ENCODE data around the gene MACROD2.

Gene MACROD2

DNA sequence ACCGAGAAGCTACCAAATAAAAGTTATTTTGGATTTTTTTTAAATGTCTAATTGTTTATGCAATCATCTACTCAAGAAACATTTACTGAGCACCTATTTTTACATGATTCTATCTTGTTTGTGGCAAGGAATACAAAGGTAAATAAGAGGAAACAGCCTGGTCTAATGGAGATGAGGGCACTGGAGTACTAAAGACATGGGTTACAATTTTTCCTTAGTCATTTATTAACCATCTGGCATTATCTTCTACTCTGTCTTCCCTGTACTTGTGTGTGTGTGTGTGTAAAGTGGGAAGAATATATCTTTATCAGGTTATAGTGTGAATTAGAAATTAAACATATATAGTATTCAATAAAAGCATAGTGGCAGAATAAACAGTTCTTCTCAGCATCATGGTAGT lies 797.6 kb downstream of the MACROD2 start:
- CTCF ChIA-PET: no interaction called here
- no peak for DNase-seq (ENCODE audit: low spot score)
- H3K27ac ChIP-seq: no peak overlapping the region
- POLR2A ChIA-PET (ENCODE audit: low non-redundant PET): no interaction called here
- TF ChIP-seq, protein P1, sequence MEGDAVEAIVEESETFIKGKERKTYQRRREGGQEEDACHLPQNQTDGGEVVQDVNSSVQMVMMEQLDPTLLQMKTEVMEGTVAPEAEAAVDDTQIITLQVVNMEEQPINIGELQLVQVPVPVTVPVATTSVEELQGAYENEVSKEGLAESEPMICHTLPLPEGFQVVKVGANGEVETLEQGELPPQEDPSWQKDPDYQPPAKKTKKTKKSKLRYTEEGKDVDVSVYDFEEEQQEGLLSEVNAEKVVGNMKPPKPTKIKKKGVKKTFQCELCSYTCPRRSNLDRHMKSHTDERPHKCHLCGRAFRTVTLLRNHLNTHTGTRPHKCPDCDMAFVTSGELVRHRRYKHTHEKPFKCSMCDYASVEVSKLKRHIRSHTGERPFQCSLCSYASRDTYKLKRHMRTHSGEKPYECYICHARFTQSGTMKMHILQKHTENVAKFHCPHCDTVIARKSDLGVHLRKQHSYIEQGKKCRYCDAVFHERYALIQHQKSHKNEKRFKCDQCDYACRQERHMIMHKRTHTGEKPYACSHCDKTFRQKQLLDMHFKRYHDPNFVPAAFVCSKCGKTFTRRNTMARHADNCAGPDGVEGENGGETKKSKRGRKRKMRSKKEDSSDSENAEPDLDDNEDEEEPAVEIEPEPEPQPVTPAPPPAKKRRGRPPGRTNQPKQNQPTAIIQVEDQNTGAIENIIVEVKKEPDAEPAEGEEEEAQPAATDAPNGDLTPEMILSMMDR (conservative IDR thresholded peaks at IDR 0.05; ENCODE audit: low read depth): no peak

DNA sequence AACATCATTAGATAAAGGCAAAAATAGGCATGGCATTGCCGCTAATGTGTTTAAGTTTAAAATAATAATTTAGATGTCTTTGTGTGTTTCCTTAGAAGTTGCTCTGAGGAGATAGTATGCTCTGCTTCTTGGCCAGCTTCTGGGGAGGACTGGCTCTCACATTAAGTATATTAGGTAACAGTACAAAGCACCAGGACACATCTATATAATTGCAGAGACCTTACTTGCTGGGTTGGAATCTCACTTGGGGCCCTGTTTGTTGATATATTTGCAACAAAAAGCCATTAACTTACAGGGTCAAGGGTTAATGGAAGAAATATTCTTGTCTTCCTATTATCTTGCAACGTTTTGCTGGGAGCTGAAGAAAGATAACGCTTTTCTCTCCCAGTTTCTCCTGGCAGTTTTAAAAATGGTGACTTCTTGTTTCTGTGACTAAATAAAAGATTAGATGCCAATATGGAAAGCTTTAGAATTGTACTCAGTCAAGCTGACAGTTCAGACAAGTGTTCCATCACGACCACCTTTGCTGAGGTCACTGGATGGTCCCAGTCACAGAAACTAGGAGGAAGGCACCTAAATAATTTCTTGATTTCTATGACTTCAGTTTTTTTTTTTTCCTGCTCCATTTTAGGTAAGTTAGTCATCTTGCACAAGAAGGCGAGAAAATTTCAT lies 804.4 kb downstream of the MACROD2 start:
- ChIA-PET POLR2A (ENCODE audit: low non-redundant PET) (no interaction called here), CTCF (no interaction called here)
- no peak overlapping the region for H3K27ac ChIP-seq
- TF ChIP-seq, protein P1 (conservative IDR thresholded peaks at IDR 0.05; ENCODE audit: low read depth): no peak
- no peak for DNase-seq (ENCODE audit: low spot score)

DNA sequence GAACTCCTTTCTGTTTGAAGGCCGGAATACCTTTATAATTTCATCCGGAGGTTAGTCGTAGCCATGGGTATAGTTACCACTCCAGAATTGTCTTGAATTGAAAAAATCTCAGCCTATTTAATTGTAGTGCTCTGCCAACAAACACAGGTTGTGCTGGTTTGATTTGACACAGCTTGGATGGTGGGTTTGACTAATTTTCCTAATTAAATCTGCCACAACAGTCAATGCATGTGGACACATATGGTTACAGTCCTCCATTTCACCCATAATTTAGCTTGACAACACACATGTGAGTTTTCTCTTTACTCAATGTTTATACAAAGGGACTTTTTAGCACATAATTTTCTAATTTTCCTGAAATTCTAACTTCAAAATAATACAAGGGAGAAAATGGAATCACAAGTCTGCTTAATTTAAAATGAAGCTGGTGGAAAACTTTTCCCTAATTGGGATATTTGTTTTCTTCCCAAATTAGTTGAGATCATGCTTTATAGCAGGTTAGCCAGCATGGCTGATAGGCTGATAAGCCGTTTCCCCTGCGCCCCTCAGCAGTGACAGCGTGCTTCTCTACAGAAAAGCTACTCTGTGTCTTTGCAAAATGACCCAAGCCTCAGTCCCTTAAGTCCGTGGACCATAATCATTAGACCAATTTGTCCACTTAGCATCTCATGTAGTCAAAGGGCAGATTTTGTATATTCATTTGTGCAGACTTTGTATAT lies 805.5 kb downstream of the MACROD2 start:
- ChIA-PET CTCF (interaction anchor here (0.7 kb wide), 1 partner anchor 15 kb away, joined by 5 read pairs; no protein-coding TSS in a partner anchor), POLR2A (ENCODE audit: low non-redundant PET) (no interaction called here)
- no peak for DNase-seq (ENCODE audit: low spot score)
- TF ChIP-seq, protein P1 (conservative IDR thresholded peaks at IDR 0.05; ENCODE audit: low read depth): no peak
- no peak overlapping the region for H3K27ac ChIP-seq

DNA sequence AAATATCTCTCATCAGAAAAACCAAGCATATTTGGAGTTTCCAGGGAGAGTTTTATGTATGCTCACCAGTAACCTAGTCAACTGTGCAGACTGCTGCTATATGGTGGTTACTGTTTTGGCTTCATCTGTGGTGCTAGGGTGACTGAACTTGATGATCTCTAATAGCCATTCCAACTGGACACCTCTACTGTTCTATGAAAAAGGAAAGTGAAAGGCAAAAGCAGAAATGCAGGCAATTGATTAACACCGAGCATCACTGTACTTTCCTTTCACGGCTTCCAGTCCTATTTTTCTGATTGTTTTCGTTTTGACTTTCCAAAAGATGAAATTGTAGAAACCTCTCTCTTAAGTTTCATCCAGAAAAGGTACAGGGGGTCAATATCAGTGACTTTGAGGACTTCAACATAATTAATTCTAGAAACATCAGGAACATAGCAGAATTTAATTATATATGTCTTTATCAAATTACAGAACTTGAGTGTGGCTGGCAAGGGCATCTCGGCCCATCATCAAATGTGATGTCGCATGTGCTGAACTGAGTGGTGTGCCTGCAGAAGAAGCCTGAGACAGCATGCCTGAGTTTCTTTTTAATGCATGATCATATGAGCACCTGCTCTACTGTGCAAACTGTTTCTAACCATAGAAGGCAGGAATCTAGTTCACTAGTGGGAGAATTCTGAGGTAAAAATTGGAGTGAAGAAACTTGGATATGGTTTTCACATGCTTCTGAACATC lies 806.4 kb downstream of the MACROD2 start:
- TF ChIP-seq, protein P1 (conservative IDR thresholded peaks at IDR 0.05; ENCODE audit: low read depth): no peak
- no peak overlapping the region for H3K27ac ChIP-seq
- ChIA-PET CTCF (interaction anchor here (0.6 to 0.7 kb wide), 2 partner anchors 16 to 92 kb away, joined by 3 to 5 read pairs; no protein-coding TSS in a partner anchor), POLR2A (ENCODE audit: low non-redundant PET) (no interaction called here)
- DNase-seq (ENCODE audit: low spot score): no peak

DNA sequence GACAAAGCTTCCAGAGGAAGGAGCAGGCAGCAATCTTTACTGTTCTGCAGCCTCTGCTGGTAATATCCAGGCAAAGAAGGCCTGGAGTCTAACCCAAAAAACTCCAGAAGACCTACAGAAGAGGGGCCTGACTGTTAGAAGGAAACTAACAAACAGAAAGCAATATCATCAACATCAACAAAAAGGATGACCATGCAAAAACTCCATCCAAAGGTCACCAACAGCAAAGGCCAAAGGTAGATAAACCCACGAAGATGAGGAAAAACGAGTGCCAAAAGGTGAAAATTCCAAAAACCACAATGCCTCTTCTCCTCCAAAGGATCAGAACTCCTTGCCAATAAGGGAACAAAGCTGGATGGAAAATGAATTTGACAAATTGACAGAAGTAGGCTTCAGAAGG lies 811.9 kb downstream of the MACROD2 start:
- no peak overlapping the region for H3K27ac ChIP-seq
- CTCF ChIA-PET: no interaction called here
- POLR2A ChIA-PET (ENCODE audit: low non-redundant PET): no interaction called here
- TF ChIP-seq, protein P1 (conservative IDR thresholded peaks at IDR 0.05; ENCODE audit: low read depth): no peak
- DNase-seq (ENCODE audit: low spot score): no peak

DNA sequence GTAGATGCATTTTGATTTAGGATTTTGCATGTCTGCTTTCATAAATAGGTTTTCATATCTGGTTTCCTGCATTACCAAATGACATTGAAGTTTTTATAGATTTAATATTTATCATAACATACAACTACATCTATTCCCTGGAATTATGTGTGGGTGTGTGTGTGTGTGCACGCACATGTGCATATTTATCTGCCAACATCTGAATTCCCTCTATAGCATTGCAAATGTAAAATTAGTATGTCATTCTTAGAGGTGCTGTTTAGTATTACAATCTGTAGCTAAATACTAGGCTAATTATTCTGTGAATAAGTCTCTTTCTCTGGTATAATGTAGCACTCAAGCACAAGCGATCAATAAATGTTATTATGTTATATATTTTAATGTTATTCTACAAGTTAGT lies 820.0 kb downstream of the MACROD2 start:
- ChIA-PET POLR2A (ENCODE audit: low non-redundant PET) (interaction anchor here (0.6 kb wide), 1 partner anchor 176 kb away, joined by 3 read pairs; no protein-coding TSS in a partner anchor), CTCF (no interaction called here)
- H3K27ac ChIP-seq: no peak overlapping the region
- TF ChIP-seq, protein P1 (conservative IDR thresholded peaks at IDR 0.05; ENCODE audit: low read depth): no peak
- DNase-seq (ENCODE audit: low spot score): no peak
